Endothelial cell (in vitro differentiated cells): ENCODE results near the gene RAD51B. TPM values are rescaled to one million over a fixed set of nuclear protein-coding genes. Genes with fewer than 3 reads are reported as not detected.

Experiments used
- DNase-seq: peaks from one replicate; pipeline ENCODE4 v3.0.0; 2021; ENCODE audit warnings: low spot score
- H3K27ac Mint-ChIP-seq: one replicate; pipeline ENCODE4 v1.8.0; 2021; ENCODE audit warnings: mixed read lengths, inconsistent platforms; ENCODE audit not compliant: unreplicated experiment
- H3K27me3 Mint-ChIP-seq: one replicate; pipeline ENCODE4 v1.8.0; 2021; ENCODE audit warnings: mild to moderate bottlenecking, moderate library complexity, mixed read lengths, inconsistent platforms; ENCODE audit not compliant: unreplicated experiment
- H3K36me3 Mint-ChIP-seq: one replicate; pipeline ENCODE4 v1.8.0; 2021; ENCODE audit warnings: mild to moderate bottlenecking, low read depth, mixed read lengths, inconsistent platforms; ENCODE audit not compliant: unreplicated experiment
- H3K4me1 Mint-ChIP-seq: one replicate; pipeline ENCODE4 v1.8.0; 2021; ENCODE audit warnings: mild to moderate bottlenecking, mixed read lengths, inconsistent platforms; ENCODE audit not compliant: unreplicated experiment
- H3K4me3 Mint-ChIP-seq: one replicate; pipeline ENCODE4 v1.8.0; 2021; ENCODE audit warnings: mild to moderate bottlenecking, mixed read lengths, inconsistent platforms; ENCODE audit not compliant: unreplicated experiment
- H3K9me3 Mint-ChIP-seq: one replicate; pipeline ENCODE4 v1.8.0; 2021; ENCODE audit warnings: mixed read lengths, inconsistent platforms; ENCODE audit not compliant: unreplicated experiment
- total RNA-seq: library from RNA; stranded (reverse); fragmentation: NEBNext Ultra II Directional; extraction: Animal tissue kit (Norgen Biotek cat#: 25700); gene quantifications from one replicate; pipeline ENCODE4 v1.2.1, GENCODE V29; 2021; ENCODE audit not compliant: unreplicated experiment
- TF ChIP-seq, protein P1 (sequence below): fragments of 200-600 bp; sonication (generic); IDR thresholded peaks from one replicate; pipeline ENCODE4 v1.5.0; 2021; ENCODE audit warnings: antibody characterized with exemption; ENCODE audit not compliant: unreplicated experiment

The RAD51B gene
- total RNA-seq, 1 donor from 2014 or later: 23.5 TPM

DNA sequence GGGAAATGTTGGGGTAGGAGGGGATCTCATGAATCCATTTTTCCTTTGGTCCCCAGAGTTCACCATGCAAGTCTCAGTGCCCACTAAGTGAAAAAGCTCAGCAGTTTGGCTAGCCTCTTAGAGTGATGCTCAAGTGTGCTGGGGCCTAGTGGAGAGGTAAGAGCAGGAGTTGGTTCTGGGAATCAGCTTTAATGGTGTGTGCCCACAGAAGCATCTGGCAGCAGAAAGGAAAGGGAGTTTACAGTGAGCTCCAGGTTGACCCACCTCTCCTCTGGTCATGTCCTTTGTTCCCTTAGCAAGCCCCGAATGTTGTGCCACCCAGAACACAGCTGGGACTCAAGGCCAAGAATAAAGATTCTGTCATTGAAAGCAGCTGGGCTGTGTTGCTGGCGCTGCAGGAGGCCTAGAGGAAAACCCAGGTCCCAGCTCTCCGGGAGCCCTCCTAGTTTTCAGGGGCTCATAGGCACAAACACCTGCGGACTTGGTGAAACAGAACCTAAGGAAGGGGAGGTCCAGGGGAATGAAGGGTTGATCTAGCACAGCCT, 652.5 kb downstream of the RAD51B start:
- peaks cover 61% of the 10 kb centered on the region for H3K4me1 Mint-ChIP-seq
- H3K36me3 Mint-ChIP-seq: no peaks in the 10 kb centered on the region
- no peak overlapping the region for H3K4me3 Mint-ChIP-seq
- DNase-seq: no peak
- TF ChIP-seq, protein P1, sequence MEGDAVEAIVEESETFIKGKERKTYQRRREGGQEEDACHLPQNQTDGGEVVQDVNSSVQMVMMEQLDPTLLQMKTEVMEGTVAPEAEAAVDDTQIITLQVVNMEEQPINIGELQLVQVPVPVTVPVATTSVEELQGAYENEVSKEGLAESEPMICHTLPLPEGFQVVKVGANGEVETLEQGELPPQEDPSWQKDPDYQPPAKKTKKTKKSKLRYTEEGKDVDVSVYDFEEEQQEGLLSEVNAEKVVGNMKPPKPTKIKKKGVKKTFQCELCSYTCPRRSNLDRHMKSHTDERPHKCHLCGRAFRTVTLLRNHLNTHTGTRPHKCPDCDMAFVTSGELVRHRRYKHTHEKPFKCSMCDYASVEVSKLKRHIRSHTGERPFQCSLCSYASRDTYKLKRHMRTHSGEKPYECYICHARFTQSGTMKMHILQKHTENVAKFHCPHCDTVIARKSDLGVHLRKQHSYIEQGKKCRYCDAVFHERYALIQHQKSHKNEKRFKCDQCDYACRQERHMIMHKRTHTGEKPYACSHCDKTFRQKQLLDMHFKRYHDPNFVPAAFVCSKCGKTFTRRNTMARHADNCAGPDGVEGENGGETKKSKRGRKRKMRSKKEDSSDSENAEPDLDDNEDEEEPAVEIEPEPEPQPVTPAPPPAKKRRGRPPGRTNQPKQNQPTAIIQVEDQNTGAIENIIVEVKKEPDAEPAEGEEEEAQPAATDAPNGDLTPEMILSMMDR: no peak
- H3K27ac Mint-ChIP-seq: peak overlapping the region; percentile 91
- no peaks in the 10 kb centered on the region for H3K9me3 Mint-ChIP-seq
- peaks cover 4% of the 10 kb centered on the region for H3K27me3 Mint-ChIP-seq

DNA sequence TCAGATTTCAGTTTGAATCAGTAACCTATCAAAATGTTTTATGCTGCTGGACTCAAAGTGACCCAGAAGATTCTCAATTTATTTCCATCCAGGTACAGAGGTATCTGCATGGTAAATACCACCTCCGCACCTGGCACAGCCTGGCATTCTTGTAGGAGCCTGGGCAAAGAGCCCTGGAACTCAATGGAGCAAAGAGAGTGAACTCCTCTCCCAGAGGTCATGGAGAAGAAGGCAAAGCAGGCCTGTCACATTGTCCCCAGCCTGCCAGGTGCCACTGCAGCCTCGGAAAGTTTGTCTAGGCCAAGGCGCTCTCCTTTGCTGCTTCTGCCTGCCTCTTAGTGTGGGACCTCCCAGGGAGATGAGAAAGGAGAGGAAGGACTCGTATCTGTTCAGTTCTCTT, 653.5 kb downstream of the RAD51B start:
- Mint-ChIP-seq H3K4me1 (peaks cover 66% of the 10 kb centered on the region), H3K36me3 (no peaks in the 10 kb centered on the region), H3K9me3 (no peaks in the 10 kb centered on the region), H3K4me3 (no peak overlapping the region), H3K27ac (no peak overlapping the region), H3K27me3 (peaks cover 7% of the 10 kb centered on the region)
- no peak for DNase-seq
- TF ChIP-seq, protein P1: no peak

DNA sequence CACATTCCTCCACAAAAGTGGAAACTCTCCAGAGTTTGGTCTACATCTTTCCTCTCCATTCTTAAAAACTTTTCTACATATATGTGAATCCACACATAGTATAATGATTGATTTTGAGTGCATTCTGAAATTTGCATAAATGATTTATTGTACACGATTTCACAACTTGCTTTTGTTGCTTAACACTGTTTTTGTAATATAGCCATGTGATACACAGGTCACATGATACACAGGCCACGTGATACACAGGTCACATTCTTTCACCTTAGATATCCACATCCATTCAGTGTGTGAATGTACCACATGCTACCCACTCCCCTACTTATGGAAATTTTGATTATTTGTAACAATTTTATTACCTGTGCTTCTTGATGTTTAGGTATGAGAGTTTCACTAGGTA, 654.2 kb downstream of the RAD51B start:
- peaks cover 64% of the 10 kb centered on the region for H3K4me1 Mint-ChIP-seq
- TF ChIP-seq, protein P1: no peak

DNA sequence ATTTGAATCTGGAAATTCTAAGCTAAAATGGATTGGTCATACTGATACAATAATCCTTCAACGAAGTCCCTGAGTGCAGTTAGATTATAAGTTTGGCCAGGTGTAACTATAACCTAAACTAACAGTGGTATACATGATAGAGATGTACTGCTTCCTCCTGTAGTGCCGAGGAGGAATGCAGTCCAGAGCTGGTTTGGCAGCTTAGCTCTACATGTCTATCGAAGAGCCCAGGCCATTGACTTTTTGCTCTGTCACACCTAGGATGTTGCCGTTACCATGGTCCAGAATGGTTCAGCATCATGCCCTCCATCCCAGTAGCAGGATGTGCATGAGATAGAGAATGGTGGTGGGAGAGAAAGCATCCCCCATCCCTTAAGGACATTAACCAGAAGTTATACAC, 655.2 kb downstream of the RAD51B start:
- TF ChIP-seq, protein P1: no peak
- Mint-ChIP-seq H3K4me3 (no peak overlapping the region), H3K4me1 (peaks cover 64% of the 10 kb centered on the region), H3K27me3 (peaks cover 6% of the 10 kb centered on the region), H3K27ac (no peak overlapping the region), H3K9me3 (no peaks in the 10 kb centered on the region), H3K36me3 (no peaks in the 10 kb centered on the region)
- no peak for DNase-seq

More for the DNA sequence above, 654.2 kb downstream of the RAD51B start:
- Mint-ChIP-seq H3K27me3 (peaks cover 6% of the 10 kb centered on the region), H3K36me3 (no peaks in the 10 kb centered on the region), H3K4me3 (no peak overlapping the region), H3K27ac (no peak overlapping the region), H3K9me3 (no peaks in the 10 kb centered on the region)
- no peak for DNase-seq

DNA sequence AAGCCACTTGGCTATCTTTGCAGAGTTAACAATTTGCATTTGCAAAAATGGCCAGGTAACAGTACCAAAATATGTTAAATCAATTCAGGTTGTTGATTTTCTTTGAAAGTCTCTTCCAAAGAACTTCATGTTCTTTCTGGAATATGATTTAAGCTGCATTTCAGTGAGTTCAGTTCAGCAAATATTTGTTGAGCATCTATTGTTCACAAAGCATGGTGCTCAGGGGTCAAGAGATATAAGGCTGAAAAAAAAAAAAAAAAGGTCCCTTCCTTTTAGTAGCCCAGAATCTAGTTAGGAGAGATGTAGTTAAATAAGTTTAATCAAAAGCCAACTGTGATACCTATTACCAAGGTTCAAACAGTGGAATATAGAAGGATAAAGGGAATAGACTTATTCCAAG, 656.2 kb downstream of the RAD51B start:
- Mint-ChIP-seq H3K9me3 (no peaks in the 10 kb centered on the region), H3K27me3 (peaks cover 4% of the 10 kb centered on the region), H3K27ac (no peak overlapping the region), H3K36me3 (no peaks in the 10 kb centered on the region), H3K4me3 (no peak overlapping the region), H3K4me1 (peaks cover 63% of the 10 kb centered on the region)
- DNase-seq: no peak
- TF ChIP-seq, protein P1: no peak
